ENCODE results near the gene SLC25A42. TPM values are rescaled to one million over a fixed set of nuclear protein-coding genes. Genes with fewer than 3 reads are reported as not detected.

SLC25A42 gene
- polyA plus RNA-seq, 3 donors: 16.7 to 23.4 (median 22.7) TPM

- DNase-seq (ENCODE audit: extremely low read depth in 1 of 11, low read depth in 9 of 11, low spot score in 4 of 11): no peak
These were observed 1.2 kb upstream of the SLC25A42 start for GRCh38 chr19:19062454-19063182.

- peak in 1 of 11 donors; percentile 54 for DNase-seq (ENCODE audit: extremely low read depth in 1 of 11, low read depth in 9 of 11, low spot score in 4 of 11)
These were observed 416 bp downstream of the SLC25A42 start for GRCh38 chr19:19064098-19064722.

- DNase-seq (ENCODE audit: extremely low read depth in 1 of 11, low read depth in 9 of 11, low spot score in 4 of 11): no peak
These were observed 1.3 kb downstream of the SLC25A42 start for GRCh38 chr19:19064811-19065745.

GRCh38 chr19:19067276-19068072, 3.7 kb downstream of the SLC25A42 start:
- no peak for DNase-seq (ENCODE audit: extremely low read depth in 1 of 11, low read depth in 9 of 11, low spot score in 4 of 11)

GRCh38 chr19:19068659-19069654, 5.2 kb downstream of the SLC25A42 start:
- no peak for DNase-seq (ENCODE audit: extremely low read depth in 1 of 11, low read depth in 9 of 11, low spot score in 4 of 11)

- no peak for DNase-seq (ENCODE audit: extremely low read depth in 1 of 11, low read depth in 9 of 11, low spot score in 4 of 11)
These were observed 8.1 kb downstream of the SLC25A42 start for GRCh38 chr19:19071897-19072296.

GRCh38 chr19:19074196-19074882, 10.5 kb downstream of the SLC25A42 start:
- no peak for DNase-seq (ENCODE audit: extremely low read depth in 1 of 11, low read depth in 9 of 11, low spot score in 4 of 11)

- DNase-seq (ENCODE audit: extremely low read depth in 1 of 11, low read depth in 9 of 11, low spot score in 4 of 11): no peak
These were observed 11.3 kb downstream of the SLC25A42 start for GRCh38 chr19:19075126-19075525.

GRCh38 chr19:19076476-19076875, 12.7 kb downstream of the SLC25A42 start:
- no peak for DNase-seq (ENCODE audit: extremely low read depth in 1 of 11, low read depth in 9 of 11, low spot score in 4 of 11)

GRCh38 chr19:19077103-19077502, 13.3 kb downstream of the SLC25A42 start:
- DNase-seq (ENCODE audit: extremely low read depth in 1 of 11, low read depth in 9 of 11, low spot score in 4 of 11): no peak

GRCh38 chr19:19078801-19079200, 15.0 kb downstream of the SLC25A42 start:
- no peak for DNase-seq (ENCODE audit: extremely low read depth in 1 of 11, low read depth in 9 of 11, low spot score in 4 of 11)

GRCh38 chr19:19079571-19079970, 15.8 kb downstream of the SLC25A42 start:
- DNase-seq (ENCODE audit: extremely low read depth in 1 of 11, low read depth in 9 of 11, low spot score in 4 of 11): no peak

- no peak for DNase-seq (ENCODE audit: extremely low read depth in 1 of 11, low read depth in 9 of 11, low spot score in 4 of 11)
These were observed 17.9 kb downstream of the SLC25A42 start for GRCh38 chr19:19081642-19082151.

- DNase-seq (ENCODE audit: extremely low read depth in 1 of 11, low read depth in 9 of 11, low spot score in 4 of 11): no peak
These were observed 19.8 kb downstream of the SLC25A42 start for GRCh38 chr19:19083413-19084178.

- no peak for DNase-seq (ENCODE audit: extremely low read depth in 1 of 11, low read depth in 9 of 11, low spot score in 4 of 11)
These were observed 23.9 kb downstream of the SLC25A42 start for GRCh38 chr19:19087676-19088075.

GRCh38 chr19:19094513-19094912, 30.7 kb downstream of the SLC25A42 start:
- no peak for DNase-seq (ENCODE audit: extremely low read depth in 1 of 11, low read depth in 9 of 11, low spot score in 4 of 11)

Data from renal cortex interstitium (tissue), 11 donors.